Mammary epithelial cell (primary cell): Measurements from ENCODE around the gene THAP10.

Source experiments
- CTCF ChIP-seq, 2 donors: IDR thresholded peaks in 1 of 2; conservative IDR thresholded peaks in 1 of 2; 2 replicates each; pipeline ENCODE4 v1.5.1; 2011 to 2012; ENCODE audit warnings: inconsistent platforms in 2 of 2, low read length in 2 of 2, mild to moderate bottlenecking in 2 of 2, control low read depth in 1 of 2, low read depth in 1 of 2; ENCODE audit not compliant: insufficient read depth in 1 of 2; ENCODE audit errors: extremely low read depth in 1 of 2
- EZH2 ChIP-seq: IDR thresholded peaks from 2 replicates; pipeline ENCODE4 v1.6.1; 2012; ENCODE audit warnings: low read length, inconsistent platforms, borderline replicate concordance

GRCh38 chr15:70875001-70875782 lies 17.0 kb downstream of the THAP10 start:
- TF ChIP-seq CTCF (conservative IDR thresholded peaks at IDR 0.05 in 1 of 2, IDR thresholded peaks at IDR 0.05 in 1 of 2; ENCODE audit: extremely low read depth in 1 of 2, insufficient read depth in 1 of 2, low read depth in 1 of 2, low read length in 2 of 2) (peak; percentile 43 to 68), EZH2 (no peak)
